ENCODE measurements around the gene TM9SF2.

DNA sequence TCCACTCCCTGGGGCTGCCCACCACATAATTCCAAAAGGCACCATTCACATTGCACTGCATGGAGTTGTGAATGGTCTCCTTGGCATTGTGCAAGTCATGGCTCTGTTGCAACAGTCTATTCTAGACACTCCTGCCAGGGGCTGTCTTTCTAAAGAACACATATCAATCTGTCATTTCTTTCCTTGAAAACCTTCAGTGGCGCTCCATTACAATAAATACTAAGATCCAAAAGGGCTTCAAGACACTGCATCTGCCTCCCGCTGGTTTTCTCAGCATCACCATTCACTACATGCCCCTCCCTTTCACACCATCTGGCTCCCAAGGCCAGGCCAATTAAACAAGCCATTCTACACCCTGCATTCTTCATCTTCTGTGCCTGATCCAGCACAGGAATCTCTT is 32.2 kb upstream of the TM9SF2 start:
- TF ChIP-seq, protein P1, sequence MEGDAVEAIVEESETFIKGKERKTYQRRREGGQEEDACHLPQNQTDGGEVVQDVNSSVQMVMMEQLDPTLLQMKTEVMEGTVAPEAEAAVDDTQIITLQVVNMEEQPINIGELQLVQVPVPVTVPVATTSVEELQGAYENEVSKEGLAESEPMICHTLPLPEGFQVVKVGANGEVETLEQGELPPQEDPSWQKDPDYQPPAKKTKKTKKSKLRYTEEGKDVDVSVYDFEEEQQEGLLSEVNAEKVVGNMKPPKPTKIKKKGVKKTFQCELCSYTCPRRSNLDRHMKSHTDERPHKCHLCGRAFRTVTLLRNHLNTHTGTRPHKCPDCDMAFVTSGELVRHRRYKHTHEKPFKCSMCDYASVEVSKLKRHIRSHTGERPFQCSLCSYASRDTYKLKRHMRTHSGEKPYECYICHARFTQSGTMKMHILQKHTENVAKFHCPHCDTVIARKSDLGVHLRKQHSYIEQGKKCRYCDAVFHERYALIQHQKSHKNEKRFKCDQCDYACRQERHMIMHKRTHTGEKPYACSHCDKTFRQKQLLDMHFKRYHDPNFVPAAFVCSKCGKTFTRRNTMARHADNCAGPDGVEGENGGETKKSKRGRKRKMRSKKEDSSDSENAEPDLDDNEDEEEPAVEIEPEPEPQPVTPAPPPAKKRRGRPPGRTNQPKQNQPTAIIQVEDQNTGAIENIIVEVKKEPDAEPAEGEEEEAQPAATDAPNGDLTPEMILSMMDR (IDR thresholded peaks at IDR 0.05; ENCODE audit: low read length): no peak
- TF ChIP-seq EZH2 (IDR thresholded peaks at IDR 0.05; ENCODE audit: borderline replicate concordance, low read length): no peak

All from OCI-LY1 (cell line).